SK-N-SH treated with all-trans-retinoic acid at 6 μM for 48 hours (cell line): ENCODE measurements around the gene EFCAB5.

Source experiments
- ATAC-seq: fragments of 200-7000 bp; cut with Tn5 transposase; 3 replicates; pipeline ENCODE4 v1.9.1; 2020; ENCODE audit warnings: mild to moderate bottlenecking, moderate library complexity
- BACH2 ChIP-seq: fragments of 250-450 bp; sonication (Bioruptor Pico); IDR thresholded peaks from 2 replicates; pipeline ENCODE4 v1.9.0; 2021; ENCODE audit warnings: mild to moderate bottlenecking, borderline replicate concordance
- CSDC2 ChIP-seq: fragments of 250-450 bp; sonication (Bioruptor Pico); IDR thresholded peaks from 2 replicates; pipeline ENCODE4 v1.5.0; 2020; ENCODE audit warnings: mild to moderate bottlenecking, moderate library complexity
- ESRRG ChIP-seq: fragments of 250-450 bp; sonication (Bioruptor Pico); IDR thresholded peaks from 2 replicates; pipeline ENCODE4 v1.6.1; 2021; ENCODE audit warnings: mild to moderate bottlenecking
- GLIS3 ChIP-seq: fragments of 250-450 bp; sonication (Bioruptor Pico); IDR thresholded peaks from 2 replicates; pipeline ENCODE4 v1.5.0; 2020; ENCODE audit warnings: mild to moderate bottlenecking, moderate library complexity
- ISL1 ChIP-seq: fragments of 250-450 bp; sonication (Bioruptor Pico); IDR thresholded peaks from 2 replicates; pipeline ENCODE4 v2.1.2; 2022; ENCODE audit warnings: mild to moderate bottlenecking, moderate library complexity
- OSR1 ChIP-seq: fragments of 250-450 bp; sonication (Bioruptor Pico); IDR thresholded peaks from 2 replicates; pipeline ENCODE4 v1.8.0; 2022; ENCODE audit warnings: moderate library complexity, mild to moderate bottlenecking, inconsistent platforms
- PPARA ChIP-seq: fragments of 250-450 bp; sonication (Bioruptor Pico); IDR thresholded peaks from 2 replicates; pipeline ENCODE4 v1.5.0; 2020; ENCODE audit warnings: mild to moderate bottlenecking, borderline replicate concordance
- RARB ChIP-seq: fragments of 250-450 bp; sonication (Bioruptor Pico); IDR thresholded peaks from 2 replicates; pipeline ENCODE4 v1.8.0; 2021; ENCODE audit warnings: mild to moderate bottlenecking, moderate library complexity
- SNAI2 ChIP-seq: fragments of 250-450 bp; sonication (Bioruptor Pico); IDR thresholded peaks from 2 replicates; pipeline ENCODE4 v1.5.0; 2020; ENCODE audit warnings: mild to moderate bottlenecking, moderate library complexity
- TCF4 ChIP-seq: fragments of 250-450 bp; sonication (Bioruptor Pico); IDR thresholded peaks from 2 replicates; pipeline ENCODE4 v1.8.0; 2021; ENCODE audit warnings: mild to moderate bottlenecking, moderate library complexity, borderline replicate concordance
- TOX ChIP-seq: fragments of 250-450 bp; sonication (Bioruptor Pico); IDR thresholded peaks from 2 replicates; pipeline ENCODE4 v1.8.0; 2021; ENCODE audit warnings: mild to moderate bottlenecking, moderate library complexity, borderline replicate concordance
- TSHZ2 ChIP-seq: fragments of 250-450 bp; sonication (Bioruptor Pico); IDR thresholded peaks from 2 replicates; pipeline ENCODE4 v1.5.0; 2020; ENCODE audit warnings: mild to moderate bottlenecking, moderate library complexity
- ZFP30 ChIP-seq: fragments of 450-650 bp; formaldehyde crosslinking; IDR thresholded peaks from 2 replicates; pipeline ENCODE4 v1.5.0; 2022; ENCODE audit warnings: mild to moderate bottlenecking, moderate library complexity
- ZNF8 ChIP-seq: fragments of 450-650 bp; formaldehyde crosslinking; IDR thresholded peaks from 2 replicates; pipeline ENCODE4 v1.5.0; 2020; ENCODE audit warnings: mild to moderate bottlenecking, moderate library complexity
- TF ChIP-seq, protein P1 (sequence below): fragments of 250-450 bp; sonication (Bioruptor Pico); IDR thresholded peaks from 2 replicates; pipeline ENCODE4 v1.8.0; 2021; ENCODE audit warnings: low read depth, mild to moderate bottlenecking, moderate library complexity, borderline replicate concordance
- TF ChIP-seq, protein P2 (sequence below): fragments of 250-450 bp; sonication (Bioruptor Pico); IDR thresholded peaks from 2 replicates; pipeline ENCODE4 v1.5.1; 2021; ENCODE audit warnings: mild to moderate bottlenecking, moderate library complexity

Gene EFCAB5

GRCh38 chr17:30104575-30105339 is 163.3 kb downstream of the EFCAB5 start:
- TF ChIP-seq TCF4 (CRISPR knock-in tag) (peak; percentile 72), RARB (CRISPR knock-in tag) (no peak), ZFP30 (no peak), ESRRG (CRISPR knock-in tag) (no peak)
- TF ChIP-seq, all 23 proteins: peak for 1
- peak; percentile 100 for ATAC-seq

DNA sequence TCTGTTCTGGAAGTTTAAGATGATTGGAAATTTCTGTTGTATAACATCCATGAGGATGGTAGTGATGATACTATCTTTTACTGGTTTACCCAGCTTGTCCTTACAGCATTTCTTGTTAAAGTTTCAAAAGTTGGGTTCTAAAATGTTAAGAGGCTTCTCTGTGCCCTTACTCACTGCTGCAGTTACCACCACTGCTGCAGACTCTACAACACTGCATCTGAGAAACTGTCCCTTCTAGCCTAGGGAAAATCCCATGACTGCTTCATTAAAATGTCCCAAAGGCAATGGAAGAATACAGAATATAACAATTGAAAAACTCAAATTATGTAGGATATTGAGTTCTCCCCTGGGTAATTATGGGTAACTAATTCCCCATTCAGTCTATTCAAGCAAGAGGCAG is 171.4 kb downstream of the EFCAB5 start:
- no peak for ATAC-seq

DNA sequence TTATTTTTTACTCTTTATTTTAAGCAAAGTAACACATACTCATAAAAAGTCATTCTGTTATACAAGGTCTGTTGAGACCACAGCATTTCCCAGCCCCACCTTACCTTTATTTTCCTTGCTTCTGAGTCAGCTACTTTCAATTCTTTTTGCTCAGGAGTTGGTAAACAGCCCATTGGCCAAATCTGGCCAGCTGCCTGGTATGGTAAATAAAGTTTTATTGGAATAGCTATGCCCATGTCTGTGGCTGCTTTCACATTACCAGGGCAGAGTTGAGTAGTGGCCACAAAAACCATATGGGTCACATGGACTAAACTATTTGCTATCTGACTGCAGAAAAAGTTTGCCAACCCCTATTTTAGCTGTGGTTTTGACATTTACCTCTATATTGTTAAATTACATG is 171.8 kb downstream of the EFCAB5 start:
- TF ChIP-seq, protein P1, sequence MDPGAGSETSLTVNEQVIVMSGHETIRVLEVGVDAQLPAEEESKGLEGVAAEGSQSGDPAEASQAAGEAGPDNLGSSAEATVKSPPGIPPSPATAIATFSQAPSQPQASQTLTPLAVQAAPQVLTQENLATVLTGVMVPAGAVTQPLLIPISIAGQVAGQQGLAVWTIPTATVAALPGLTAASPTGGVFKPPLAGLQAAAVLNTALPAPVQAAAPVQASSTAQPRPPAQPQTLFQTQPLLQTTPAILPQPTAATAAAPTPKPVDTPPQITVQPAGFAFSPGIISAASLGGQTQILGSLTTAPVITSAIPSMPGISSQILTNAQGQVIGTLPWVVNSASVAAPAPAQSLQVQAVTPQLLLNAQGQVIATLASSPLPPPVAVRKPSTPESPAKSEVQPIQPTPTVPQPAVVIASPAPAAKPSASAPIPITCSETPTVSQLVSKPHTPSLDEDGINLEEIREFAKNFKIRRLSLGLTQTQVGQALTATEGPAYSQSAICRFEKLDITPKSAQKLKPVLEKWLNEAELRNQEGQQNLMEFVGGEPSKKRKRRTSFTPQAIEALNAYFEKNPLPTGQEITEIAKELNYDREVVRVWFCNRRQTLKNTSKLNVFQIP (CRISPR knock-in tag), result no peak
- TF ChIP-seq BACH2 (CRISPR knock-in tag), result no peak
- TF ChIP-seq PPARA (CRISPR knock-in tag), result no peak
- TF ChIP-seq ZNF8 (CRISPR knock-in tag), result no peak
- TF ChIP-seq CSDC2 (CRISPR knock-in tag), result no peak
- TF ChIP-seq, protein P2, sequence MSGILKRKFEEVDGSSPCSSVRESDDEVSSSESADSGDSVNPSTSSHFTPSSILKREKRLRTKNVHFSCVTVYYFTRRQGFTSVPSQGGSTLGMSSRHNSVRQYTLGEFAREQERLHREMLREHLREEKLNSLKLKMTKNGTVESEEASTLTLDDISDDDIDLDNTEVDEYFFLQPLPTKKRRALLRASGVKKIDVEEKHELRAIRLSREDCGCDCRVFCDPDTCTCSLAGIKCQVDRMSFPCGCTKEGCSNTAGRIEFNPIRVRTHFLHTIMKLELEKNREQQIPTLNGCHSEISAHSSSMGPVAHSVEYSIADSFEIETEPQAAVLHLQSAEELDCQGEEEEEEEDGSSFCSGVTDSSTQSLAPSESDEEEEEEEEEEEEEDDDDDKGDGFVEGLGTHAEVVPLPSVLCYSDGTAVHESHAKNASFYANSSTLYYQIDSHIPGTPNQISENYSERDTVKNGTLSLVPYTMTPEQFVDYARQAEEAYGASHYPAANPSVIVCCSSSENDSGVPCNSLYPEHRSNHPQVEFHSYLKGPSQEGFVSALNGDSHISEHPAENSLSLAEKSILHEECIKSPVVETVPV (CRISPR knock-in tag), result no peak
- TF ChIP-seq TSHZ2, result no peak
- TF ChIP-seq, all 23 proteins: peak for 0
- ATAC-seq, result no peak

More for the DNA sequence above, 171.4 kb downstream of the EFCAB5 start:
- TF ChIP-seq OSR1 (CRISPR knock-in tag) (no peak), ISL1 (CRISPR knock-in tag) (no peak), TSHZ2 (no peak)

DNA sequence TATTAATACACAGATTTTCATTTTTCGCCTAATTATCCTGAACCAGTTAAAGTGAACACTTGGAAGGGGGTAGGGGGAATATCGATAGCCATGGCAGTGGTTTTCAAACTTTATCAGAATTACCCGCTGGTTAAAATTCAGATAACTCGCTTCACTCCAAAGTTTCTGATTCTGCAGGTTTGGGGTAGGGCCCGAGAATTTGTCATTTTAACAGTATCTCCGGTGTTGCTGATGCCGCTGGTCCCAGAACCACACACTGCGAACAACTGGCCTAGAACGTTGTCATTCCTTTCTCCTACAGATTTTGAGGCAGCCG is 174.9 kb downstream of the EFCAB5 start:
- no peak; the same call in 2 of the 3 replicates for ATAC-seq

More for the DNA sequence above, 174.9 kb downstream of the EFCAB5 start:
- TF ChIP-seq SNAI2 (CRISPR knock-in tag), result no peak
- no peak for TF ChIP-seq RARB (CRISPR knock-in tag)
- TF ChIP-seq GLIS3 (CRISPR knock-in tag), result no peak
- TF ChIP-seq ISL1 (CRISPR knock-in tag), result no peak
- no peak for TF ChIP-seq PPARA (CRISPR knock-in tag)
- no peak for TF ChIP-seq TOX
- no peak for TF ChIP-seq OSR1 (CRISPR knock-in tag)
- TF ChIP-seq, protein P1 (CRISPR knock-in tag), result no peak
- TF ChIP-seq, protein P2 (CRISPR knock-in tag), result no peak
- TF ChIP-seq BACH2 (CRISPR knock-in tag), result no peak
- TF ChIP-seq TCF4 (CRISPR knock-in tag), result no peak
- TF ChIP-seq, all 23 proteins: peak for 0
